ENCODE data around the gene AGFG2.
"Not testable (repeated sequence)": the region's sequence is repeated elsewhere in the genome, so short reads cannot be mapped to it uniquely, and the experiment has no call there.

AGFG2 gene

GRCh38 chr7:100510437-100511239 lies 28.4 kb upstream of the AGFG2 start:
- H3K27me3 Mint-ChIP-seq (ENCODE audit: low read depth) = no peaks in the 10 kb centered on the region
- H3K9me3 Mint-ChIP-seq = no peaks in the 10 kb centered on the region
- peaks cover 9% of the 10 kb centered on the region for H3K4me1 Mint-ChIP-seq (ENCODE audit: low read depth)
- H3K36me3 Mint-ChIP-seq (ENCODE audit: low read depth) = no peaks in the 10 kb centered on the region
- no peak overlapping the region for H3K4me3 Mint-ChIP-seq
- H3K27ac Mint-ChIP-seq = no peak overlapping the region
- no peak for DNase-seq (ENCODE audit: low spot score)

- H3K4me1 Mint-ChIP-seq (ENCODE audit: low read depth) = peaks cover 19% of the 10 kb centered on the region
- no peaks in the 10 kb centered on the region for H3K36me3 Mint-ChIP-seq (ENCODE audit: low read depth)
- H3K9me3 Mint-ChIP-seq = no peaks in the 10 kb centered on the region
- H3K27ac Mint-ChIP-seq = no peak overlapping the region
- H3K4me3 Mint-ChIP-seq = no peak overlapping the region
- H3K27me3 Mint-ChIP-seq (ENCODE audit: low read depth) = no peaks in the 10 kb centered on the region
- no peak for DNase-seq (ENCODE audit: low spot score)
Observed at GRCh38 chr7:100513212-100513810, 25.7 kb upstream of the AGFG2 start.

GRCh38 chr7:100515072-100515532 lies 23.9 kb upstream of the AGFG2 start:
- Mint-ChIP-seq H3K27ac (no peak overlapping the region), H3K36me3 (ENCODE audit: low read depth) (no peaks in the 10 kb centered on the region), H3K27me3 (ENCODE audit: low read depth) (no peaks in the 10 kb centered on the region), H3K4me1 (ENCODE audit: low read depth) (peaks cover 19% of the 10 kb centered on the region), H3K4me3 (no peak overlapping the region), H3K9me3 (no peaks in the 10 kb centered on the region)
- no peak for DNase-seq (ENCODE audit: low spot score)

GRCh38 chr7:100516135-100516812 lies 22.7 kb upstream of the AGFG2 start:
- Mint-ChIP-seq H3K27me3 (ENCODE audit: low read depth) (no peaks in the 10 kb centered on the region), H3K36me3 (ENCODE audit: low read depth) (no peaks in the 10 kb centered on the region), H3K27ac (peak overlapping the region; percentile 27), H3K9me3 (no peaks in the 10 kb centered on the region), H3K4me3 (peak overlapping the region; percentile 41), H3K4me1 (ENCODE audit: low read depth) (peaks cover 19% of the 10 kb centered on the region)
- DNase-seq (ENCODE audit: low spot score) = no peak

GRCh38 chr7:100517305-100517704 lies 21.7 kb upstream of the AGFG2 start:
- H3K27me3 Mint-ChIP-seq (ENCODE audit: low read depth) = no peaks in the 10 kb centered on the region
- H3K36me3 Mint-ChIP-seq (ENCODE audit: low read depth) = no peaks in the 10 kb centered on the region
- DNase-seq (ENCODE audit: low spot score) = no peak
- H3K4me3 Mint-ChIP-seq = no peak overlapping the region
- no peaks in the 10 kb centered on the region for H3K9me3 Mint-ChIP-seq
- H3K27ac Mint-ChIP-seq = no peak overlapping the region
- H3K4me1 Mint-ChIP-seq (ENCODE audit: low read depth) = peaks cover 19% of the 10 kb centered on the region

GRCh38 chr7:100519580-100519979 lies 19.4 kb upstream of the AGFG2 start:
- no peak for DNase-seq (ENCODE audit: low spot score)
- no peaks in the 10 kb centered on the region for H3K9me3 Mint-ChIP-seq
- no peak overlapping the region for H3K4me3 Mint-ChIP-seq
- H3K27me3 Mint-ChIP-seq (ENCODE audit: low read depth) = no peaks in the 10 kb centered on the region
- no peak overlapping the region for H3K27ac Mint-ChIP-seq
- peaks cover 16% of the 10 kb centered on the region for H3K4me1 Mint-ChIP-seq (ENCODE audit: low read depth)
- H3K36me3 Mint-ChIP-seq (ENCODE audit: low read depth) = no peaks in the 10 kb centered on the region

GRCh38 chr7:100520138-100520537 lies 18.9 kb upstream of the AGFG2 start:
- H3K27ac Mint-ChIP-seq = no peak overlapping the region
- H3K9me3 Mint-ChIP-seq = no peaks in the 10 kb centered on the region
- H3K36me3 Mint-ChIP-seq (ENCODE audit: low read depth) = no peaks in the 10 kb centered on the region
- no peak for DNase-seq (ENCODE audit: low spot score)
- no peak overlapping the region for H3K4me3 Mint-ChIP-seq
- H3K27me3 Mint-ChIP-seq (ENCODE audit: low read depth) = no peaks in the 10 kb centered on the region
- peaks cover 13% of the 10 kb centered on the region for H3K4me1 Mint-ChIP-seq (ENCODE audit: low read depth)

GRCh38 chr7:100521076-100521475 lies 17.9 kb upstream of the AGFG2 start:
- H3K4me1 Mint-ChIP-seq (ENCODE audit: low read depth) = peaks cover 6% of the 10 kb centered on the region
- H3K27me3 Mint-ChIP-seq (ENCODE audit: low read depth) = no peaks in the 10 kb centered on the region
- no peaks in the 10 kb centered on the region for H3K36me3 Mint-ChIP-seq (ENCODE audit: low read depth)
- no peak for DNase-seq (ENCODE audit: low spot score)
- H3K4me3 Mint-ChIP-seq = no peak overlapping the region
- H3K9me3 Mint-ChIP-seq = no peaks in the 10 kb centered on the region
- no peak overlapping the region for H3K27ac Mint-ChIP-seq

- H3K27me3 Mint-ChIP-seq (ENCODE audit: low read depth); H3K9me3 Mint-ChIP-seq; H3K27ac Mint-ChIP-seq; H3K4me3 Mint-ChIP-seq; DNase-seq (ENCODE audit: low spot score); H3K4me1 Mint-ChIP-seq (ENCODE audit: low read depth); H3K36me3 Mint-ChIP-seq (ENCODE audit: low read depth): not testable (repeated sequence)
Observed at GRCh38 chr7:100521909-100522593, 17.0 kb upstream of the AGFG2 start.

- H3K27me3 Mint-ChIP-seq (ENCODE audit: low read depth); H3K9me3 Mint-ChIP-seq; DNase-seq (ENCODE audit: low spot score); H3K36me3 Mint-ChIP-seq (ENCODE audit: low read depth); H3K27ac Mint-ChIP-seq; H3K4me3 Mint-ChIP-seq; H3K4me1 Mint-ChIP-seq (ENCODE audit: low read depth): not testable (repeated sequence)
Observed at GRCh38 chr7:100523192-100523591, 15.8 kb upstream of the AGFG2 start.

- H3K4me1 Mint-ChIP-seq (ENCODE audit: low read depth); H3K27me3 Mint-ChIP-seq (ENCODE audit: low read depth); H3K4me3 Mint-ChIP-seq; H3K9me3 Mint-ChIP-seq; H3K36me3 Mint-ChIP-seq (ENCODE audit: low read depth); H3K27ac Mint-ChIP-seq; DNase-seq (ENCODE audit: low spot score): not testable (repeated sequence)
Observed at GRCh38 chr7:100528108-100528866, 10.7 kb upstream of the AGFG2 start.

GRCh38 chr7:100532165-100533022 lies 6.6 kb upstream of the AGFG2 start:
- no peaks in the 10 kb centered on the region for H3K36me3 Mint-ChIP-seq (ENCODE audit: low read depth)
- no peaks in the 10 kb centered on the region for H3K27me3 Mint-ChIP-seq (ENCODE audit: low read depth)
- DNase-seq (ENCODE audit: low spot score) = no peak
- no peak overlapping the region for H3K4me3 Mint-ChIP-seq
- no peaks in the 10 kb centered on the region for H3K9me3 Mint-ChIP-seq
- peaks cover 5% of the 10 kb centered on the region for H3K4me1 Mint-ChIP-seq (ENCODE audit: low read depth)
- no peak overlapping the region for H3K27ac Mint-ChIP-seq

GRCh38 chr7:100535982-100536381 lies 3.0 kb upstream of the AGFG2 start:
- not testable (repeated sequence) for H3K4me3 Mint-ChIP-seq; H3K9me3 Mint-ChIP-seq; H3K36me3 Mint-ChIP-seq (ENCODE audit: low read depth); H3K27me3 Mint-ChIP-seq (ENCODE audit: low read depth); H3K27ac Mint-ChIP-seq; DNase-seq (ENCODE audit: low spot score)
- peaks cover 15% of the 10 kb centered on the region for H3K4me1 Mint-ChIP-seq (ENCODE audit: low read depth)
